ENCODE results near the gene AKAP1.

Gene AKAP1

DNA sequence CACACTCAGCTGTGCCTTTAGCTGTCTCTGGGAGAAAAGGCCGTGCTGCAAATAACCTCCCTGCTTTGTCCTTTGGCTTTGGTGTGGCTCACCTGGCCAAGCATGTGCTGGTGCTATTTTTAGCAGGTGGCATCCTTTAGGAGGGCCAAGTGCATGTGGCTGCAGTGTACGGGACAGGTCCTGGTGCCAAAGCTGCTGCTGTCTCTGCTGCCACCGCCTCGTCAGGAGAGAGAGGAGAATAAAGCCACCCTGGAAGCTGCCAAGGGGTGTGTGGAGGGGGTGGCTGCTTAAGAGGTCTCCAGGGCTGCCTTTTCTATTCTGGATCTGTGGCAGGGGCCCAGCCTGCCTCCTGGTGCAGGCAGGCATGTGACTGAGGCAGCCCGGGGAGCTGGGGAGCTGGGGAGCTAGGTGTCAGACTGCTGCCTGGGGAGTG lies 6.2 kb downstream of the AKAP1 start:
- H3K4me3 ChIP-seq (ENCODE audit: control insufficient read depth, low read depth, low read length) = no peak overlapping the region
- no peak for DNase-seq (ENCODE audit: low read depth)
- TF ChIP-seq CTCF (IDR thresholded peaks at IDR 0.05; ENCODE audit: control insufficient read depth, insufficient read depth, low read depth, low read length, missing control alignments) = no peak

DNA sequence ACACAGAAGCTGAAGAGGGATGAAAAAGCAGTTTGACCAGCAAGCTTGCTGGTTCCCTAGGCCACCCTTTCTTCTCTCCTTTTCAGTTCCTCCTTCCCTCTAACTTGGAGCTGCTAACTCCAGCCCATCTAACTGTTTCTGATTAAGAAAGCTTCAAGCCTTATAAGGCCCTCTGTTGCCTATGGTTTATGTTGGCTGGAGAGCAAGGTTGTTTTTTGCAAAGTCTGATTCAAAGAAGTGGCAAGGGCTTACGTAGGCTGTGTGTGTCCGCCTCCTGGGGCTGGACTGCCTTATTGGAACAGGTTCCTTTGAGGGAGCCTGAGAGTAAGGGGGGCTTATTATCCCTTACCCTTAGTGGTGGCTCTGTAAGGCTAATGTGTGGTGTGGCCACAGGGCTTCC lies 7.1 kb downstream of the AKAP1 start:
- no peak overlapping the region for H3K4me3 ChIP-seq (ENCODE audit: control insufficient read depth, low read depth, low read length)
- DNase-seq (ENCODE audit: low read depth) = no peak
- no peak for TF ChIP-seq CTCF (IDR thresholded peaks at IDR 0.05; ENCODE audit: control insufficient read depth, insufficient read depth, low read depth, low read length, missing control alignments)

- DNase-seq (ENCODE audit: low read depth) = no peak
- TF ChIP-seq CTCF (IDR thresholded peaks at IDR 0.05; ENCODE audit: control insufficient read depth, insufficient read depth, low read depth, low read length, missing control alignments) = no peak
- no peak overlapping the region for H3K4me3 ChIP-seq (ENCODE audit: control insufficient read depth, low read depth, low read length)
These were observed 7.7 kb downstream of the AKAP1 start for GRCh38 chr17:57092779-57093178.

- DNase-seq (ENCODE audit: low read depth) = no peak
- H3K4me3 ChIP-seq (ENCODE audit: control insufficient read depth, low read depth, low read length) = no peak overlapping the region
- TF ChIP-seq CTCF (IDR thresholded peaks at IDR 0.05; ENCODE audit: control insufficient read depth, insufficient read depth, low read depth, low read length, missing control alignments) = no peak
These were observed 11.6 kb downstream of the AKAP1 start for GRCh38 chr17:57096472-57097202.

DNA sequence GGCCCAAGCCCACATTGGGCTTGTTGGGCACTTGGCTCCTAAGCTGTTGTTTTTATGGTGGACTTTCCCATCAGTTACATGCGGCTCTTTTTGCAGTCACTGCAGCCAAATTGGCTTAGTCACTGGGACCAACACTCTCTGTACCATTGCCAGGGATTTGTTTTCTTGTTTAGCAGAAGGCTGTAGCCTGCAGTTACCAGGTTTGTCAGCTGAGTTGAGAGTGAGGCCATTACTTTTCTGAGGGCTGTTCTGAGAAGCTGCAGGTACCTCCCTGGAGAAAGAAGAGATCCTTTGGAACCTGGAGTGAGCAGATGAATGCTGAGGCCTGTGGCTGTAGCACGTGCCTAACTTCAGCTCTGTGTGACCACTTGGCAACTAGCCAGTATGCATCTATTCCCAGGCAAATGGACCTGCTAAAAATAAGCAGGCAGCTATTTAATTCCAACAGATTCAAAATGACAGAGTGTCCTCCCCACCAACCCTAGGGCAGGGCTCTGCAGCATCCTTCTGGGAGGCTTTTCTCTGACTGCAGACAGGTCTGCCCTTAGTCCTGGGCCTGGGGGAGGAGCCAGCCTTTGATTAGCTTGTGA lies 12.9 kb downstream of the AKAP1 start:
- peak; percentile 51 for DNase-seq (ENCODE audit: low read depth)
- no peak overlapping the region for H3K4me3 ChIP-seq (ENCODE audit: control insufficient read depth, low read depth, low read length)
- TF ChIP-seq CTCF (IDR thresholded peaks at IDR 0.05; ENCODE audit: control insufficient read depth, insufficient read depth, low read depth, low read length, missing control alignments) = no peak

GRCh38 chr17:57099165-57099564 lies 14.1 kb downstream of the AKAP1 start:
- DNase-seq (ENCODE audit: low read depth) = no peak
- no peak for TF ChIP-seq CTCF (IDR thresholded peaks at IDR 0.05; ENCODE audit: control insufficient read depth, insufficient read depth, low read depth, low read length, missing control alignments)
- H3K4me3 ChIP-seq (ENCODE audit: control insufficient read depth, low read depth, low read length) = no peak overlapping the region
